Measurements from ENCODE around the gene DPM3.
"Not testable (repeated sequence)": the region's sequence is repeated elsewhere in the genome, so short reads cannot be mapped to it uniquely, and the experiment has no call there.

GRCh38 chr1:155155996-155156643, 15.8 kb upstream of the DPM3 start:
- TF ChIP-seq CTCF (IDR thresholded peaks at IDR 0.05); POLR2A (IDR thresholded peaks at IDR 0.05; ENCODE audit: low read depth); POLR2AphosphoS5 (IDR thresholded peaks at IDR 0.05): not testable (repeated sequence)

All from esophagus muscularis mucosa (tissue), 3 donors.